A673 (cell line): Measurements from ENCODE around the gene RNF217.

Experiments used
- EZH2 ChIP-seq: fragments of 200-600 bp; sonication (generic); IDR thresholded peaks from 2 replicates; pipeline ENCODE4 v1.6.1; 2017; ENCODE audit warnings: borderline replicate concordance, low read depth, mild to moderate bottlenecking, mixed read lengths, antibody characterized with exemption, low read length; ENCODE audit not compliant: poor library complexity, severe bottlenecking
- TF ChIP-seq, protein P1 (sequence below): fragments of 300-800, 200-600 bp; sonication (generic); conservative IDR thresholded peaks from 2 replicates; pipeline ENCODE4 v1.5.1; 2017; ENCODE audit warnings: low read depth, mild to moderate bottlenecking, antibody characterized with exemption, low read length, moderate library complexity, mixed read lengths

DNA sequence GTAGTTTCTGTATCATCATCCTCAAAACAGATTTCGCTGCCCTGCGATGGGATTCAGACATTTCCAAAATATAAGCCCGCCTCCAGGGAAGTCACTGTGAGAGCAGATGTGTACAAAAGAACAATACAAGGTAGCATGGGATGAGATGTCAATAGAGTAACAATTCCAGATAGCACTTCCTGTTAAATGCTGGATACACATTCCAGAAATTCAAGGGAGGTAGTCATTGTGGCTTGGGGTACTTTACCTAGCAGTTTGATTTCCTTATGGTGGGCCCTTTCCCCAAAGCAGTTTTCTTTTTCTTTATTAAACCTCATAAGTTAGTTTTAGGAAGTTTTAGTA lies 2.5 kb downstream of the RNF217 start:
- TF ChIP-seq, protein P1, sequence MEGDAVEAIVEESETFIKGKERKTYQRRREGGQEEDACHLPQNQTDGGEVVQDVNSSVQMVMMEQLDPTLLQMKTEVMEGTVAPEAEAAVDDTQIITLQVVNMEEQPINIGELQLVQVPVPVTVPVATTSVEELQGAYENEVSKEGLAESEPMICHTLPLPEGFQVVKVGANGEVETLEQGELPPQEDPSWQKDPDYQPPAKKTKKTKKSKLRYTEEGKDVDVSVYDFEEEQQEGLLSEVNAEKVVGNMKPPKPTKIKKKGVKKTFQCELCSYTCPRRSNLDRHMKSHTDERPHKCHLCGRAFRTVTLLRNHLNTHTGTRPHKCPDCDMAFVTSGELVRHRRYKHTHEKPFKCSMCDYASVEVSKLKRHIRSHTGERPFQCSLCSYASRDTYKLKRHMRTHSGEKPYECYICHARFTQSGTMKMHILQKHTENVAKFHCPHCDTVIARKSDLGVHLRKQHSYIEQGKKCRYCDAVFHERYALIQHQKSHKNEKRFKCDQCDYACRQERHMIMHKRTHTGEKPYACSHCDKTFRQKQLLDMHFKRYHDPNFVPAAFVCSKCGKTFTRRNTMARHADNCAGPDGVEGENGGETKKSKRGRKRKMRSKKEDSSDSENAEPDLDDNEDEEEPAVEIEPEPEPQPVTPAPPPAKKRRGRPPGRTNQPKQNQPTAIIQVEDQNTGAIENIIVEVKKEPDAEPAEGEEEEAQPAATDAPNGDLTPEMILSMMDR = no peak
- no peak for TF ChIP-seq EZH2
